ENCODE data around the gene JMJD8.
"Not testable (repeated sequence)": the region's sequence is repeated elsewhere in the genome, so short reads cannot be mapped to it uniquely, and the experiment has no call there.

The JMJD8 gene

GRCh38 chr16:708019-708418 lies 23.9 kb upstream of the JMJD8 start:
- no peak for DNase-seq

GRCh38 chr16:707062-707538 lies 23.0 kb upstream of the JMJD8 start:
- DNase-seq = no peak

GRCh38 chr16:706189-707061 lies 22.3 kb upstream of the JMJD8 start:
- no peak for DNase-seq

- no peak for DNase-seq
Measured at GRCh38 chr16:705431-706188, 21.5 kb upstream of the JMJD8 start, which contains the start of gene FBXL16. Gene FBXL16 (minus strand): TSS chr16:705801. CDS start chr16:697405, 8,396 bp downstream.

- no peak for DNase-seq
Measured at GRCh38 chr16:704552-705380, 20.6 kb upstream of the JMJD8 start.

- no peak for DNase-seq
Measured at GRCh38 chr16:704047-704446, 19.9 kb upstream of the JMJD8 start.

GRCh38 chr16:703406-703805 lies 19.3 kb upstream of the JMJD8 start:
- no peak for DNase-seq

- no peak for DNase-seq
Measured at GRCh38 chr16:702341-702740, 18.2 kb upstream of the JMJD8 start.

- no peak for DNase-seq
Measured at GRCh38 chr16:700684-701584, 16.8 kb upstream of the JMJD8 start.

- DNase-seq = no peak
Measured at GRCh38 chr16:698911-699671, 15.0 kb upstream of the JMJD8 start.

- no peak for DNase-seq
Measured at GRCh38 chr16:695355-696089, 11.4 kb upstream of the JMJD8 start.

GRCh38 chr16:694863-695354 lies 10.8 kb upstream of the JMJD8 start:
- DNase-seq = no peak

GRCh38 chr16:694187-694862 lies 10.2 kb upstream of the JMJD8 start:
- DNase-seq = no peak

- no peak for DNase-seq
Measured at GRCh38 chr16:693766-694165, 9.6 kb upstream of the JMJD8 start.

- no peak for DNase-seq
Measured at GRCh38 chr16:693364-693763, 9.2 kb upstream of the JMJD8 start.

GRCh38 chr16:692356-693108 lies 8.4 kb upstream of the JMJD8 start:
- DNase-seq = no peak

GRCh38 chr16:691242-691641 lies 7.1 kb upstream of the JMJD8 start:
- DNase-seq = not testable (repeated sequence)

GRCh38 chr16:689175-689897 lies 5.2 kb upstream of the JMJD8 start:
- DNase-seq = no peak

Measured in SW 1271 (cell line).